A673 (cell line): ENCODE measurements around the gene VAT1. TPM values are rescaled to one million over a fixed set of nuclear protein-coding genes. Genes with fewer than 3 reads are reported as not detected.

Experiments
- BruUV-seq: library from RNA; stranded (reverse); fragments of 400-500 nt; replicated peaks from 2 replicates; lab custom pipeline; 2021; lab: Mats Ljungman, UMichigan
- CTCF ChIA-PET: fragments of 300-600 bp; sonication (Branson Sonifier 250); formaldehyde crosslinking; loops from one replicate; lab custom pipeline; 2022; ENCODE audit warnings: antibody characterized with exemption; lab: Charles Lee
- POLR2A ChIA-PET: fragments of 300-600 bp; sonication (Branson Sonifier 250); formaldehyde crosslinking; loops from one replicate; lab custom pipeline; 2022; ENCODE audit warnings: antibody characterized with exemption; ENCODE audit not compliant: low non-redundant PET; lab: Charles Lee
- DNase-seq: peaks from one replicate; pipeline ENCODE4 v3.0.0-alpha.2; 2015; ENCODE audit warnings: low spot score
- H3K27ac ChIP-seq: fragments of 200-600 bp; sonication (generic); 2 replicates; pipeline ENCODE4 v1.5.1; 2016; ENCODE audit warnings: mixed run types, low read depth, mild to moderate bottlenecking, mixed read lengths, antibody characterized with exemption, low read length; ENCODE audit not compliant: poor library complexity, severe bottlenecking
- H3K27me3 ChIP-seq: fragments of 200-600 bp; sonication (generic); replicated peaks from 2 replicates; pipeline ENCODE4 v1.6.1; 2017; ENCODE audit warnings: mixed run types, low read depth, mild to moderate bottlenecking, mixed read lengths, antibody characterized with exemption, low read length; ENCODE audit not compliant: insufficient read depth, poor library complexity
- H3K36me3 ChIP-seq: fragments of 200-600 bp; sonication (generic); 2 replicates; pipeline ENCODE4 v1.6.1; 2016; ENCODE audit warnings: mixed run types, mild to moderate bottlenecking, mixed read lengths, antibody characterized with exemption, low read length; ENCODE audit not compliant: insufficient read depth, poor library complexity, severe bottlenecking
- H3K4me1 ChIP-seq: fragments of 200-600 bp; sonication (generic); 2 replicates; pipeline ENCODE4 v1.6.1; 2017; ENCODE audit warnings: mixed run types, mild to moderate bottlenecking, mixed read lengths, antibody characterized with exemption, low read length; ENCODE audit not compliant: insufficient read depth, poor library complexity, severe bottlenecking
- H3K4me3 ChIP-seq: fragments of 200-600 bp; sonication (generic); 2 replicates; pipeline ENCODE4 v1.5.1; 2016; ENCODE audit warnings: low read depth, mixed run types, mild to moderate bottlenecking, mixed read lengths, low read length; ENCODE audit not compliant: poor library complexity, severe bottlenecking
- H3K9me3 ChIP-seq: fragments of 200-600 bp; sonication (generic); 2 replicates; pipeline ENCODE4 v1.6.1; 2016; ENCODE audit warnings: mixed run types, low read depth, mild to moderate bottlenecking, mixed read lengths, antibody characterized with exemption, low read length; ENCODE audit not compliant: poor library complexity, severe bottlenecking
- EZH2 ChIP-seq: fragments of 200-600 bp; sonication (generic); IDR thresholded peaks from 2 replicates; pipeline ENCODE4 v1.6.1; 2017; ENCODE audit warnings: borderline replicate concordance, low read depth, mild to moderate bottlenecking, mixed read lengths, antibody characterized with exemption, low read length; ENCODE audit not compliant: poor library complexity, severe bottlenecking
- intact Hi-C: fragments of 100-400 bp; cut with micrococcal nuclease; formaldehyde crosslinking; loops from one replicate; pipeline ENCODE4 v1.10.0; 2022; ENCODE audit not compliant: unreplicated experiment
- total RNA-seq: library from RNA; stranded (reverse); gene quantifications from 2 replicates; pipeline ENCODE4 v1.2.3, GENCODE V29; 2021
- TF ChIP-seq, protein P1 (sequence below): fragments of 300-800, 200-600 bp; sonication (generic); conservative IDR thresholded peaks from 2 replicates; pipeline ENCODE4 v1.5.1; 2017; ENCODE audit warnings: low read depth, mild to moderate bottlenecking, antibody characterized with exemption, low read length, moderate library complexity, mixed read lengths

VAT1 gene
- total RNA-seq, 1 experiment from 2014 or later, result 45.2 TPM

DNA sequence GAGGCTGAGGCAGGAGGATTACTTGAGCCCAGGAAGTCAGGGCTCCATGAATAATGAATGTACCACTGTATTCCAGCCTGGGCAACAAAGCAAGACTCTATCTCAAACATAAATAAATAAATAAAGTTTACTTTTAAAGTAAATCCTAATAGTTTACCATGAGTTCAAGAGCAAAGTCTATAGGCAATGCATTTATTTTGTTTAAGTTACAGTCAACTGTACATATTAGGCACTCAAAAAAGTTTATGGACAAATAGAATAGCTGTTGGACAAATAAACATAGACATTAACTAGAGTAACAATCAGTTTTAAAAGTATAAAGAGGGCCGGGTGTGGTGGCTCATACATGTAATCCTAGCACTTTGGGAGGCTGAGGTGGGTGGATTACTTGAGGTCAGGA, 54.3 kb downstream of the VAT1 start:
- no peak for DNase-seq
- Histone ChIP-seq H3K4me1 (no peaks in the 10 kb centered on the region), H3K9me3 (no peaks in the 10 kb centered on the region), H3K27ac (no peak overlapping the region), H3K4me3 (no peak overlapping the region), H3K27me3 (no peaks in the 10 kb centered on the region), H3K36me3 (no peaks in the 10 kb centered on the region)
- CTCF ChIA-PET, result no interaction called here
- POLR2A ChIA-PET, result no interaction called here
- TF ChIP-seq, protein P1, sequence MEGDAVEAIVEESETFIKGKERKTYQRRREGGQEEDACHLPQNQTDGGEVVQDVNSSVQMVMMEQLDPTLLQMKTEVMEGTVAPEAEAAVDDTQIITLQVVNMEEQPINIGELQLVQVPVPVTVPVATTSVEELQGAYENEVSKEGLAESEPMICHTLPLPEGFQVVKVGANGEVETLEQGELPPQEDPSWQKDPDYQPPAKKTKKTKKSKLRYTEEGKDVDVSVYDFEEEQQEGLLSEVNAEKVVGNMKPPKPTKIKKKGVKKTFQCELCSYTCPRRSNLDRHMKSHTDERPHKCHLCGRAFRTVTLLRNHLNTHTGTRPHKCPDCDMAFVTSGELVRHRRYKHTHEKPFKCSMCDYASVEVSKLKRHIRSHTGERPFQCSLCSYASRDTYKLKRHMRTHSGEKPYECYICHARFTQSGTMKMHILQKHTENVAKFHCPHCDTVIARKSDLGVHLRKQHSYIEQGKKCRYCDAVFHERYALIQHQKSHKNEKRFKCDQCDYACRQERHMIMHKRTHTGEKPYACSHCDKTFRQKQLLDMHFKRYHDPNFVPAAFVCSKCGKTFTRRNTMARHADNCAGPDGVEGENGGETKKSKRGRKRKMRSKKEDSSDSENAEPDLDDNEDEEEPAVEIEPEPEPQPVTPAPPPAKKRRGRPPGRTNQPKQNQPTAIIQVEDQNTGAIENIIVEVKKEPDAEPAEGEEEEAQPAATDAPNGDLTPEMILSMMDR, result no peak
- no peak for TF ChIP-seq EZH2
- no TSS peak for BruUV-seq
- intact Hi-C loops, result no loop called here

Other genes starting within 250 kb of the VAT1 start
- gene VPS25, start 248.9 kb downstream of the VAT1 start, total RNA-seq, result 34.3 and 35.6 TPM in 2 replicates
- 0.11 and 0.37 TPM in 2 replicates for gene WNK4, start 241.8 kb downstream of the VAT1 start, total RNA-seq
- gene COA3, start 223.7 kb downstream of the VAT1 start, total RNA-seq, result 29.0 and 30.5 TPM in 2 replicates
- gene CNTD1, start 223.5 kb downstream of the VAT1 start, total RNA-seq, result not detected in 2 replicates
- 34.2 and 36.0 TPM in 2 replicates for gene BECN1, start 198.1 kb downstream of the VAT1 start, total RNA-seq
- gene PSME3, start 189.0 kb downstream of the VAT1 start, total RNA-seq, result 93.7 and 120 TPM in 2 replicates
- gene AOC2, start 177.8 kb downstream of the VAT1 start, total RNA-seq, result 1.2 and 1.4 TPM in 2 replicates
- gene AOC3, start 171.2 kb downstream of the VAT1 start, total RNA-seq, result 0.62 and 0.70 TPM in 2 replicates
- not detected in 2 replicates for gene G6PC1, start 121.6 kb downstream of the VAT1 start, total RNA-seq
- gene AARSD1, start 57.9 kb downstream of the VAT1 start, total RNA-seq, result 32.9 and 36.0 TPM in 2 replicates
- gene PTGES3L, start 42.3 kb downstream of the VAT1 start, total RNA-seq, result 0.64 and 1.1 TPM in 2 replicates
- 7.3 and 8.0 TPM in 2 replicates for gene RUNDC1, start 41.8 kb downstream of the VAT1 start, total RNA-seq
- gene RPL27, start 24.0 kb downstream of the VAT1 start, total RNA-seq, result 547 and 560 TPM in 2 replicates
- 4.9 and 7.2 TPM in 2 replicates for gene IFI35, start 15.6 kb downstream of the VAT1 start, total RNA-seq
- gene RND2, start 2.8 kb upstream of the VAT1 start, total RNA-seq, result 5.5 and 6.7 TPM in 2 replicates
- 24.2 and 32.9 TPM in 2 replicates for gene BRCA1, start 103.0 kb upstream of the VAT1 start, total RNA-seq
- gene NBR1, start 148.8 kb upstream of the VAT1 start, total RNA-seq, result 19.5 and 23.0 TPM in 2 replicates
- 1.8 and 2.1 TPM in 2 replicates for gene TMEM106A, start 189.5 kb upstream of the VAT1 start, total RNA-seq
- not detected in 2 replicates for gene CCDC200, start 206.2 kb upstream of the VAT1 start, total RNA-seq
- 3,906 and 4,067 TPM in 2 replicates for gene RNU2-1, start 211.6 kb upstream of the VAT1 start, total RNA-seq